MM.1S (cell line): Measurements from ENCODE around the gene CSDE1.
A peak's percentile ranks its signal among the peaks of the same experiment; 100 is the strongest.

ENCODE experiments used
- DNase-seq: peaks from one replicate; pipeline ENCODE4 v3.0.0-alpha.2; 2015
- H2AFZ ChIP-seq: fragments of 300-600 bp; sonication (generic); 2 replicates; pipeline ENCODE4 v1.6.0; 2016; ENCODE audit warnings: antibody characterized with exemption, low read length
- H3F3A ChIP-seq: fragments of 300-600 bp; sonication (generic); 2 replicates; pipeline ENCODE4 v1.6.1; 2016; ENCODE audit warnings: mild to moderate bottlenecking, antibody characterized with exemption, low read length, moderate library complexity, mixed read lengths; ENCODE audit not compliant: insufficient read depth
- H3K27ac ChIP-seq: fragments of 300-600 bp; sonication (generic); 2 replicates; pipeline ENCODE4 v1.5.1; 2016; ENCODE audit warnings: mild to moderate bottlenecking, low read length
- H3K27me3 ChIP-seq: fragments of 300-600 bp; sonication (generic); replicated peaks from 2 replicates; pipeline ENCODE4 v1.6.0; 2016; ENCODE audit warnings: low read length; ENCODE audit not compliant: insufficient read depth
- H3K36me3 ChIP-seq: fragments of 300-600 bp; sonication (generic); replicated peaks from 2 replicates; pipeline ENCODE4 v1.6.1; 2016; ENCODE audit warnings: mild to moderate bottlenecking, low read length, mixed read lengths; ENCODE audit not compliant: insufficient read depth
- H3K4me1 ChIP-seq: fragments of 300-600 bp; sonication (generic); 2 replicates; pipeline ENCODE4 v1.6.1; 2016; ENCODE audit warnings: low read length, mixed read lengths
- H3K4me2 ChIP-seq: fragments of 300-600 bp; sonication (generic); 2 replicates; pipeline ENCODE4 v1.6.0; 2016; ENCODE audit warnings: low read depth, low read length
- H3K4me3 ChIP-seq: fragments of 300-600 bp; sonication (generic); 2 replicates; pipeline ENCODE4 v1.5.1; 2016; ENCODE audit warnings: low read length, mixed read lengths
- H3K79me2 ChIP-seq: fragments of 300-600 bp; sonication (generic); 2 replicates; pipeline ENCODE4 v1.6.1; 2016; ENCODE audit warnings: mixed run types, low read length, mixed read lengths
- H3K9ac ChIP-seq: fragments of 300-600 bp; sonication (generic); 2 replicates; pipeline ENCODE4 v1.6.1; 2016; ENCODE audit warnings: low read length, mixed read lengths
- H3K9me2 ChIP-seq: fragments of 300-600 bp; sonication (generic); replicated peaks from 2 replicates; pipeline ENCODE4 v1.6.1; 2016; ENCODE audit warnings: mild to moderate bottlenecking, low read length, mixed read lengths; ENCODE audit not compliant: insufficient read depth
- H3K9me3 ChIP-seq: fragments of 300-600 bp; sonication (generic); replicated peaks from 2 replicates; pipeline ENCODE4 v1.6.1; 2016; ENCODE audit warnings: mild to moderate bottlenecking, low read length, mixed read lengths; ENCODE audit not compliant: insufficient read depth
- H4K20me1 ChIP-seq: fragments of 300-600 bp; sonication (generic); 2 replicates; pipeline ENCODE4 v1.6.1; 2016; ENCODE audit warnings: mild to moderate bottlenecking, low read length, moderate library complexity, mixed read lengths; ENCODE audit not compliant: insufficient read depth
- CTCF ChIP-seq: fragments of 300-600 bp; sonication (generic); IDR thresholded peaks from 2 replicates; pipeline ENCODE4 v1.5.1; 2016; ENCODE audit warnings: antibody characterized with exemption, low read length, mixed read lengths
- EZH2 ChIP-seq: fragments of 300-600 bp; sonication (generic); optimal IDR thresholded peaks from 2 replicates; pipeline ENCODE3; 2017; ENCODE audit warnings: low read depth, mild to moderate bottlenecking, antibody characterized with exemption, low read length, mixed read lengths
- EZH2phosphoT487 ChIP-seq: fragments of 300-600 bp; sonication (generic); IDR thresholded peaks from 2 replicates; pipeline ENCODE4 v1.6.1; 2018; ENCODE audit warnings: antibody characterized with exemption, low read length

The CSDE1 gene

DNA sequence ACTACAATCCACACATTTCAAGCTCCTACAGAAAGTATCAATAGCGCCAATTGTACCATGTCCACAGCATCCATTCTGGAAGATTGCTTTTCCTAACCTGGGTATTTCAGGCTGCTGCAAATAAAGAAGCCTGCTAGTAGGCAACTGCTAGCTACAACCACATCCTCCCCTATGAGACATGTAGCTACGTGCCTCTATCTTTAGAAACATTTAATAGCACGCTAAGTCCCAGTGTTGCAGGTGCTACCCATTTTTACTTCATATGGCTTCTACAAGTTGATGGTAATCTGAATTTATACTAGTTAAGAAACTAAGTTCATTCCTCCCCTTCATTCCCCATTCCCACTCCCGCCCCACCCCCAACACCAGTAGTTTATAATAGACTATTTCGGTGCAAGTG, 55.0 kb downstream of the CSDE1 start:
- peaks cover 59% of the 10 kb centered on the region for H3K4me1 ChIP-seq
- TF ChIP-seq EZH2phosphoT487 (no peak), EZH2 (no peak), CTCF (no peak)

GRCh38 chr1:114701931-114702330, 55.9 kb downstream of the CSDE1 start:
- Histone ChIP-seq H3K4me3 (no peak overlapping the region), H4K20me1 (no peaks in the 10 kb centered on the region), H2AFZ (no peak overlapping the region), H3K9ac (peak overlapping the region; percentile 71), H3K9me2 (no peaks in the 10 kb centered on the region), H3K27me3 (no peaks in the 10 kb centered on the region), H3K4me1 (peaks cover 59% of the 10 kb centered on the region), H3K36me3 (no peaks in the 10 kb centered on the region), H3K9me3 (no peaks in the 10 kb centered on the region), H3F3A (peaks cover 28% of the 10 kb centered on the region), H3K27ac (peak overlapping the region; percentile 99), H3K4me2 (peak overlapping the region; percentile 63; the same call in 1 of the 2 replicates), H3K79me2 (peaks cover 10% of the 10 kb centered on the region)
- no peak for TF ChIP-seq CTCF
- no peak for TF ChIP-seq EZH2phosphoT487
- TF ChIP-seq EZH2 = no peak
- DNase-seq = no peak

More for the DNA sequence above, 55.0 kb downstream of the CSDE1 start:
- peak; percentile 67 for DNase-seq
- peaks cover 32% of the 10 kb centered on the region for H3F3A ChIP-seq
- H3K9me2 ChIP-seq = no peaks in the 10 kb centered on the region
- H3K27me3 ChIP-seq = no peaks in the 10 kb centered on the region
- H3K9me3 ChIP-seq = no peaks in the 10 kb centered on the region
- peak overlapping the region; percentile 63 for H3K4me2 ChIP-seq
- H3K79me2 ChIP-seq = peaks cover 10% of the 10 kb centered on the region
- peak overlapping the region; percentile 71 for H3K9ac ChIP-seq
- peak overlapping the region; percentile 99 for H3K27ac ChIP-seq
- H3K4me3 ChIP-seq = 0 out of 2 replicates have a peak overlapping the region, but pooled peaks have one; percentile 15
- no peak overlapping the region for H2AFZ ChIP-seq
- no peaks in the 10 kb centered on the region for H3K36me3 ChIP-seq
- no peaks in the 10 kb centered on the region for H4K20me1 ChIP-seq

DNA sequence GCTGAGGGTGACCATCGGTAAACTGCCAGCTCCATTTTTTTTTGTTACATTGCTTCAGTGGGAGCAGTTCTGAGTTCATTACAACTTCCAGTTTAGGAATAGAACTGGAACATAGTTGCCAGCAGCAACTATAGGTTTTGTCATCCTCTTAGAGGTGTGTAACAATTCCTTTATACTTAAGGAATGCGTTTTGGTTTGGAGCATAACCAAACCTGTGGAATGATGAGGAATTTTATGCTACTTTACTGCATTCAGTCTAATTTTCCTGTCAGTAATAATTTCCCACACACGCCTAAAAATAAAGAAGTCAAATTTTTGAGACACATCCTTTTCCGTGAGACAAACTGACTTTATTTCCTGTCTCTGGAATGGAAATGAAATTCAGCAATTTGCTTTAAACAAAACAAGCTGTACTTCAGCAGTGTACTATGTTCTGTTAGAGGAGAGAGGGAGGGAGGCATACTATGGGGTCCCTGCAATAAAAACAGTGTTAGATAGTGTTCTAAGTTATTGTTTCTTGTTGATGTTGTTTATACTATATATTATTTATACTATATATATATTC, 57.7 kb downstream of the CSDE1 start:
- Histone ChIP-seq H3K79me2 (no peaks in the 10 kb centered on the region), H3K9me2 (no peaks in the 10 kb centered on the region), H3K27me3 (no peaks in the 10 kb centered on the region), H3K4me2 (no peak overlapping the region), H3K4me1 (peaks cover 49% of the 10 kb centered on the region), H3K9ac (no peak overlapping the region), H4K20me1 (no peaks in the 10 kb centered on the region), H3K9me3 (no peaks in the 10 kb centered on the region), H3F3A (peaks cover 42% of the 10 kb centered on the region), H3K27ac (no peak overlapping the region), H2AFZ (no peak overlapping the region), H3K4me3 (no peak overlapping the region), H3K36me3 (no peaks in the 10 kb centered on the region)
- no peak for DNase-seq
- TF ChIP-seq CTCF = no peak
